A549 (cell line): Measurements from ENCODE around the gene DCAKD.

Source experiments
- JUNB ChIP-seq: fragments of >200 bp; sonication (Bioruptor Twin); formaldehyde crosslinking; IDR thresholded peaks from 2 replicates; pipeline ENCODE4 v1.6.1; 2016
- TF ChIP-seq, protein P1 (sequence below): fragments of >200 bp; sonication (Bioruptor Twin); formaldehyde crosslinking; IDR thresholded peaks from 3 replicates; pipeline ENCODE4 v1.5.1; 2016

DNA sequence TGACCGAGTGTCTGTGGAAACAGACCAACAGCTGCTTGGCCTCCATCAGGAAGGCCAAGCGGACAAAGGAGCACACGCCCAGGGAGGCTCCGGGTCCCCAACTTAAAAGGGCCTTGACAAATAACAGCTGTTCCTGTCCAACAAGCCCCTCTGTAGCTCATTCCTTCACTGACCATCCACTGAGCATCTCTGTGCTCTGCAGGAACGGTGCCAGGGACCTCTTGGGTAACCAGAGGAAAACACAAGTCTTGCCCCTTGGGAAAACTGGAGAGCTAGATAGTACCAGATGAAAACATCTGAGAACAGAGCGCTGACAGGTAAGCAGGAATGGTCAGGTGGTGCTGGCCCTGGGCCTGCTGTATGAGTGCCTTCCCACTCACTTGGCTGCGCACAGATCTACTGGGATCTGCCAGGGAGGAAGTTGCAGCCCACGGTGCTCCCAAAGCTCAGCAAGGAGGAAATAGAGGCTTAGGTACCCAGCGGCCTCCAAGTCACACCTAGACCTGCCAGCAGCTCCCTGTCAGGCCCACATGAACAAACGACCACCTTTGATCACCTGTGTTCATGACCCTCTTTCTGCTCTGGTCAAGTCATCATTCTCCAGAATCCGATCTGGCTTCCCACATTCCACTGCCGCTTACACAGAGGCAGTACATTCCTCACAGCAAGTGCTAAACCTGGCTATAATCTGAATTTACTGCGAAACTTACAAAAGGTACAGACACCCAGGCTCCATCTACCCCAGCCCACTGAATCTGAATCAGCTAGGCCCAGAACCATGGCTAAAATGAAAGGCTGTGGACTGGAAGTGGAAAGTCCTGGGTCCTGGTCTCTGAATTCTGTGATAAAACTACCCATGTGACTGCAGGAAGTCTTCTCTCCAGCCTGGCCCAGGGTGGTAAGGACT, 12.5 kb downstream of the DCAKD start:
- TF ChIP-seq, protein P1, sequence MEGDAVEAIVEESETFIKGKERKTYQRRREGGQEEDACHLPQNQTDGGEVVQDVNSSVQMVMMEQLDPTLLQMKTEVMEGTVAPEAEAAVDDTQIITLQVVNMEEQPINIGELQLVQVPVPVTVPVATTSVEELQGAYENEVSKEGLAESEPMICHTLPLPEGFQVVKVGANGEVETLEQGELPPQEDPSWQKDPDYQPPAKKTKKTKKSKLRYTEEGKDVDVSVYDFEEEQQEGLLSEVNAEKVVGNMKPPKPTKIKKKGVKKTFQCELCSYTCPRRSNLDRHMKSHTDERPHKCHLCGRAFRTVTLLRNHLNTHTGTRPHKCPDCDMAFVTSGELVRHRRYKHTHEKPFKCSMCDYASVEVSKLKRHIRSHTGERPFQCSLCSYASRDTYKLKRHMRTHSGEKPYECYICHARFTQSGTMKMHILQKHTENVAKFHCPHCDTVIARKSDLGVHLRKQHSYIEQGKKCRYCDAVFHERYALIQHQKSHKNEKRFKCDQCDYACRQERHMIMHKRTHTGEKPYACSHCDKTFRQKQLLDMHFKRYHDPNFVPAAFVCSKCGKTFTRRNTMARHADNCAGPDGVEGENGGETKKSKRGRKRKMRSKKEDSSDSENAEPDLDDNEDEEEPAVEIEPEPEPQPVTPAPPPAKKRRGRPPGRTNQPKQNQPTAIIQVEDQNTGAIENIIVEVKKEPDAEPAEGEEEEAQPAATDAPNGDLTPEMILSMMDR, result no peak
- no peak for TF ChIP-seq JUNB
